MV-4-11 (cell line): ENCODE measurements around the gene FAIM.
"Not testable (repeated sequence)": the region's sequence is repeated elsewhere in the genome, so short reads cannot be mapped to it uniquely, and the experiment has no call there.

Experiments
- DNase-seq: peaks from one replicate; lab custom pipeline; 2025; lab: John Stamatoyannopoulos, UW

FAIM gene, protein sequence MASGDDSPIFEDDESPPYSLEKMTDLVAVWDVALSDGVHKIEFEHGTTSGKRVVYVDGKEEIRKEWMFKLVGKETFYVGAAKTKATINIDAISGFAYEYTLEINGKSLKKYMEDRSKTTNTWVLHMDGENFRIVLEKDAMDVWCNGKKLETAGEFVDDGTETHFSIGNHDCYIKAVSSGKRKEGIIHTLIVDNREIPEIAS

DNA sequence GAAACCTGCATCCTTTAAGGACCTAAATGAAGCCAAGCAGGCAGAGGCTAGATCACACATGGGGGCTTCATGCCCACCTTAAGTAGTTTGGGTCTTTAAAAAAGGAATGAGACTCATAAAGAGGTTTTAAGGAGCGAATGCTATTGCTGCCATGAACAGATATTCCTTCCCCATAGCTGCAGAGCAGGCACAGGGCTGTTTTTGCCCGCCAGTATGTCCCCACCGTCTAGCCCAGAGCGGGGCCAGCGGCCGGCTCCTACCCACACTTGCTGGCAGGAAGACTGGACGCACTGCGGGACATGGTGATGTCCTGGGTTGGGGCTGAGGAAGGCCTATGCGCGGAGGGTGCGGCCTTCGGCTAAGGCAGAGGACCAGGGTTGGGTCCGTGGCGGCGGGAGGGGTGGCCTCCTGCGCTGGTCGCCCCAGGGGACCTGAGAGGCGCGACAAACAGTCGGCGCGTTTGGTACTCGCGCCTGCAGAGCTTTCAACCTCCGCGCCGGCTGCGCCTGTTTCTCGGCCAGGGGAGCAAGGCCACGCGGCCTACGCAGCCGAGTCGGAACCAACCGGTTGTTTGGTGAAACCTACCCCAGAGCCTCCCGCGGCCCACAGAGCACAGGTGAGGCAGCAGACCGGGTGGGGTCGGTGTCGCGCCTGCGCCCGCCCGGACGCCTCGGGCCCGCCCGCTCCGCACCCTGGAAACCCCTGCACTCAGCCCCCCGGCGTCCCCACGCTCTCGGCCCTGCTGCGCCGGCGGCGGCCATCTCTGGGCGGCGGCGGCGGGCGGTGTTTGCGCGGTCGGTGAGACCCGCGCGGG is at the start of gene FAIM:
Gene FAIM, plus strand, starts transcription at position 450 of the 814 bp plus-strand sequence. CDS start 10,956 bp downstream, outside the sequence.
- peak; percentile 30 for DNase-seq

DNA sequence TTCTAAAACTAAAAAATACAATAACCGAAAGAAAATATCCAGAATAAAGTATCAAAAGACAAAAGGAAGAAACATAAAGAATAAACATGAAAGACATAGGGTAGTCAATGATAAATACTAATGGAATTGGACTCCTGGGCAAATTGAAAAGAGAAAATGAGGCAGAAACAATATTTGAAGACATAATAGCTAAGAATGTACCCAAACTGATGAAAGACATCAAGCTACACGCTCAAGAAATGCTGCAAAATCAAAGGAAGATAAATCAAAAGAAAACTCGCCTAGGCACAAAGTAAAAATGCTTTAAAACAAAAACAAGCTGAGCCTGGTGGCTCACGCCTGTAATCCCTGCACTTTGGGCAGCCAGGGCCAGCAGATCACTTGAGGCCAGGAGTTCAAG is 49.4 kb upstream of the FAIM start:
- no peak for DNase-seq

DNA sequence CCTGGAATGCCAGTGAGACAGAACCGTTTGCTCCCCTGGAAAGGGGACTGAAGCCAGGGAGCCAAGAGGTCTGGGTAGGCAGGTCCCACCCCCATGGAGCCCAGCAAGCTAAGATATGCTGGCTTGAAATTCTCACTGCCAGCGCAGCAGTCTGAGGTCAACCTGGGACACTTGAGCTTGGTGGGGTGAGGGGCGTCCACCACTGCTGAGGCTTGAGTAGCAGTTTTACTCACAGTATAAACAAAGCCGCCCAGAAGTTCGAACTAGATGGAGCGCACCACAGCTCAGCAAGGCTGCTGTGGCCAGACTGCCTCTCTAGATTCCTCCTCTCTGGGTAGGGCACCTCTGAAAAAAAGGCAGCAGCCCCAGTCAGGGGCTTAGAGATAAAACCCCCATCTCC is 48.1 kb upstream of the FAIM start:
- DNase-seq, result no peak

DNA sequence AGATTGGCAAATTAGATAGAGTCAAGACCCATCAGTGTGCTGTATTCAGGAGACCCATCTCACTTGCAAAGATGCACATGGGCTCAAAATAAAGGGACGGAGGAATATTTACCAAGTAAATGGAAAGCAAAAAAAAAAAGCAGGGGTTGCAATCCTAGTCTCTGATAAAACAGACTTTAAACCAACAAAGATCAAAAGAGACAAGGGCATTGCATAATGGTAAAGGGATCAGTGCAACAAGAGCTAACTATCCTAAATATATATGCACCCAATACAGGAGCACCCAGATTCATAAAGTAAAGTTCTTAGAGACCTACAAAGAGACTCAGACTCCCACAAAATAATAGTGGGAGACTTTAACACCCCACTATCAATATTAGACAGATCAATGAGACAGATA is 45.7 kb upstream of the FAIM start:
- DNase-seq, result not testable (repeated sequence)

DNA sequence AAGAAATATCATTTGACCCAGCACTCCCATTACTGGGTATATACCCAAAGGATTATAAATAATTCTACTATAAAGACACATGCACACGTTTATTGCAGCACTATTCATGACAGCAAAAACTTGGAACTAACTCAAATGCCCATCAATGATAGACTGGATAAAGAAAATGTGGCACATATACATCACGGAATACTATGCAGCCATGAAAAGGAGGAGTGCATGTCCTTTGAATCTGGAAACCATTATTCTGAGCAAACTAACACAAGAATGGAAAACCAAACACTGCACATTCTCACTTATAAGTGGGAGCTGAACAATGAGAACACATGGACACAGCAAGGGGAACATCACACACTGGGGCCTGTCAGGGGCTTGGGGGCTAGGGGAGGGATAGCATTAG is 42.3 kb upstream of the FAIM start:
- DNase-seq, result not testable (repeated sequence)

DNA sequence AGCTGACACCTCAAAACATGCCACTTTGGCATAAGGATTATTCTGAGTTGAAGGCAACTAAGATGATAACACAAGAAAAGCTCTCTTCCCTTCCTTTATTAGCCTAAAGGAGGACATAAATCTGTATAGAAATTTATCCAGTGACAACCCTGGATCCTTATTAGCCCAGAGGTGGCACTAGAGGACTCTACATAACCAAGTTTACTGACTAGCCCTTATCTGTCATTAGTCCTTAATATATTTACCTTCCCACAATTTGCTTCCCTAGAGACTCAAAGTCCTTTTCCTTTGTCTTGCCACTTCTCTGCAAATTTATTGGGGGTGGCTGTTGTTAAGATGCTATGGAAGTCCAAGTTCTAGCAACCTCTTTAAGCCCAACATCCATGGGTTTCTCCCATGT is 41.2 kb upstream of the FAIM start:
- no peak for DNase-seq

DNA sequence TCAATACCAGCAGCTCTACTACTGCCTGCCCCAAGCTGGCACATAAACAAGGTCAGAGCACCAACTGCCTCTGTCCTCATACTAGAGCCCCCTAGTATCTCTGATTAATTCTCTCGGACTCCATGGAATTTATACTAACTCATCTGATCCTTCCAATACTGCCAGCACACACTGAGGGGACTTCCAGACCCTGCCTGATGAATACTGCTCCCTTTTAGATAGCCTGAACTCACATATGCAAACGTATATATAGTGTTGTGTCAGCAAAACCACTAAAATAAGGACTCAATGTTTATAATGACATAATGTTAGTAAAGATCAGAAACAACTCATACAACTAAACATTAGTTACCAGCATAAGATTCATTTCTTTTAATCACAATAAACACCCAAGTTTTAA is 39.5 kb upstream of the FAIM start:
- DNase-seq, result no peak

DNA sequence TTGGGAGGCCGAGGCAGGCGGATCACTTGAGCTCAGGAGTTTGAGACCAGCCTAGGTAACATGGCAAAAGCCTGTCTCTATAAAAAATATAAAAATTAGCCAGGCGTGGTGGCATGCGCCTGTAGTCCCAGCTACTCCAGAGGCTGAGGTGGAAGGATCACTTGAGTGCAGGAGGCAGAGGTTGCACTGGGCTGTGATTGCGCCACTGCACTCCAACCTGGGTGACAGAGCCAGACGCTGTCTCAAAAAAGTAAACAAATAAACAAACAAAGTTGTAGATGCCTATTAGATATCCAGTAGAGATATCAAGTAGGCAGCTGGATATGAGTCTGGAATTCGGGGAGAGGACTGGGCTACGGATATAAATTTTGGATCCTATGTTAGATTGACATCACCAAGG is 38.9 kb upstream of the FAIM start:
- not testable (repeated sequence) for DNase-seq

DNA sequence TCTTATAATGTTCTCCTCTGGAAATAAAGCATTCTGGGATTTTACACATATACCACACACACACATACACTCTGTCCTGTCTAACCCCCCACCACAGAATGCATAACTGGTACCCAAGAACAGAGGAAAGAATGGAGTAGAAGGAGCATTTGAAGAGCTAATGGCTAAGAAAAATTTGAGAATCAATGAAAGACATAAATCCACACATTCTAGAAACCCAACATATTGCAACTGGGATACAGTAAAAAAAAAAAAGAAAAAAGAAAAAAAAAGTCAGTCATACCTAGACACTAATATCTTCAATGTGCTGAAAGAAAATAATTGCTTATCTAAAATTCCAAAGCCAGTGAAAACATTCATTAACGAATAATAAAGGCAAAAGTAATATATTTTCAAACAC is 35.4 kb upstream of the FAIM start:
- no peak for DNase-seq

DNA sequence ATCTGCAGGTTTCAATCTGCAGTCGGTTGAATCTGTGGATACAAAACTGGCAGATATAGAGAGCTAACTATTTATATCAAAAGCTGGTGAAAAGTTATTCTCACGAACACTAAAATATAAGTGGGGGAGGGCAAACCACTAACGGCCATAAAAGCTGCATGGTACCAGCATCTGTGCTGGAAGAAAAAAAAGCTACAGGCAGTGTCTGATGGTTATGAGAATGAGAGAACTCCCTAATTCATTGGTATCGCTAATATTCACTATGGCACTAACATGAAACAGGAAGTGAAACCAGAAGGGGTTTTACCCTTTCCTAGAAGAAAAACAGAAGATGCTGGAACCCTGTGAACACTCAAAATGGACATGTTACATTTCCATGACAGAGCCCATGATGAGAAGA is 30.4 kb upstream of the FAIM start:
- no peak for DNase-seq

DNA sequence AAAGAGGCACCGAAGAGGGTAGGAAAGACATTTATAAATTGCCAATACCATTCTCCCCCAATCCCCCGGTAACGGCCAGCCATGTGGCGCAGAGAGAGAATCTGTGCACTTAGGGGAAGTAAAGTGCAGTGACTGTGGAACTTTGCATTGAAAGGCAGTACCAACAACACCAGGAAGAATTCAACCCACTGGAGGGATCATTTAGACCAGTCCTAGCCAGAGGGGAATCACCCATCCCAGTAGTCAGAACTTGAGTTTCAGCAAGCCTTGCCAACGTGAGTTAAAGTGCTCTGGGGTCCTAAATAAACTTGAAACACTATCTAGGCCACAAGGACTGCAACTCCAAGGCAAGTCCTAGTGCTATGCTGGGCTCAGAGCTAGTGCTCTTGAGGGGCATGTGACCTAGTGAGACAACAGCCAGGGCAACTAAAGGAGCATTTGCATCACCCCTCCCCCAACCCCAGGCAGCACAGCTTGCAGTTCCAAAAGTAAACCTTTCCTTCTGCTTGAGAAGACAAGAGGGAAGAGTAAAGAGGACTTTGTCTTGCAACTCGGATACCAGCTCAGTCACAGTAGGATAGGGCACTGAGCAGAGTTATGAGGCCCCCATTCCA is 29.5 kb upstream of the FAIM start:
- no peak for DNase-seq

DNA sequence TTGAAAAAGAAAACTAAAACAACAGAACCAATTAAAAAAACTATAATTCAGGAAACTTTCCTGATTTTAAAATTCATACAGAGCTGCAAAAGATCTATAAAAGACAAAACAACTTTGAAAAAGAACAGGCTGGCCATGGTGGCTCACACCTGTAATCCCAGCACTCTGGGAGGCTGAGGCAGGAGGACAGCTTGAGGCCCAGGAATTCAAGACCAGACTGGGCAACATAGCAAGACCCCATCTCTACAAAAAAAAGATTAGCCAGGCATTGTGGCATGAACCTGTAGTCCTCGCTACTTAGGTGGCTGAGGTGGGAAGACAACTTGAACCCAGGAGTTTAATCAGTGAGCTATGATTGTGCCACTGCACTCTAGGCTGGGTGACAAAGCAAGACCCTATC is 21.2 kb upstream of the FAIM start:
- no peak for DNase-seq

DNA sequence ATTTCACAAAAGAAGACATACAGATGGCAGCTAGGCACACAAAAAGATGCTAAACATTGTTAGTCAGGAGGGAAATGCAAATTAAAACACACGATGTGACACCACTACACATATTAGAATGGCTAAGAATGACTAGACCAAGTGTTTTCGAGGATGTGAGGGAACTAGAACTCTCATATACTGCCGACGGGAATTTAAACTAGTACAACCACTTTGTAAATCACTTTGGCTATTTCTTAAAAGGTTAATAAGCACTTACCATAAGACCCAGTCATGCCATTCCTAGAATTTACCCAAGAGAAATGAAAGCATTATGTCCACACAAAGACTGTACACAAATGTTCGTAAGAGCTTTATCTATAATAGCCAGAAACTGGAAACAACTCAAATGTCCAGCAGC is 20.1 kb upstream of the FAIM start:
- no peak for DNase-seq

DNA sequence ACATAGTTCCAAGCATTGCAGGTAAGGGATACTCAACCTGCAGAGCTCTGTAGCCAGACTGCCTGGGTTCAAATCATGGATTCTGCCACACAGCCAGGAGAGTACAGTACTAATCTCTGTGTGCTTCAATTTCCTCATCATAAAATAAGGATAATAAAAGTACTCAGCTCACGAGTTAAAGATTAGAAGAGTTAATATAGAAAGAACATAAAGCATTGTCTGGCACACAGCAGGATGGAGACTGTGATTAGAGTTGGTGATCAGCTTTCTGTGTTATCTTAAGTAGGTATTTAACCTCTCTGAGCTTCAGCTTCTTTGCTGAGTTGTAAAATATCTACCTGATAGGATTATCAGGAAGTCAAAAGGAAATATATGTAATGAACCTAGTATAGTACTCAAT is 17.2 kb upstream of the FAIM start:
- no peak for DNase-seq

DNA sequence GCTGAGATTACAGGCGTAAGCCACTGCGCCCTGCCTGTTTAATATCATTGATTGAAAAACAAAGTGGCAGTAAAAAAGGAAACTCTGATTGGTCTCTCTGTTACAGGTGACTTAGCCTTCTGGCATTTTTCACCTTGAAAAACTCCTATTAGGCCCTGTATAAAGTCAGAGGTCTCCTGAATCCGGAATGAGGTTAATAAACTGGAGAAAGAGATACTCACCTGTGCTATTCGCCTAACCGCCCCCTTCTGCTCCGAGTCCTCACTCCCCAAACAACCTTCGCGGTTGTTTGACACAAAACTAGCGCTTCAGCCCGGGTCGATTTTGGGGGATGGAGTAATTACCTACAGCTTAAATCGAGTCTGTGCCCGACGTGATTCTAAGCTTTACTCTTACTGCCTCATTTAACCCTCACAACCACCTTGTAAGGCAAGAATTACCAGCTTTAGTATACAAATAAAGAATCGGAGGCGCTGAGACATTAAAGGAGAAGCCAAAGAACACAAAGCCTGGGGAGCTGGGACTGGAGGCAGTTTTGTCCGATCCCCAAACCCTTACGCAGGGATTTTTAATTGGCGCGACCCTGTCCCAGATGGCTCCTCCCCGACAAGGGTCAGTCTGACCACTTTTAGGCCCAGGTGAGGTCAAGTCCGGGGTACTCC is 15.0 kb upstream of the FAIM start:
- no peak for DNase-seq

DNA sequence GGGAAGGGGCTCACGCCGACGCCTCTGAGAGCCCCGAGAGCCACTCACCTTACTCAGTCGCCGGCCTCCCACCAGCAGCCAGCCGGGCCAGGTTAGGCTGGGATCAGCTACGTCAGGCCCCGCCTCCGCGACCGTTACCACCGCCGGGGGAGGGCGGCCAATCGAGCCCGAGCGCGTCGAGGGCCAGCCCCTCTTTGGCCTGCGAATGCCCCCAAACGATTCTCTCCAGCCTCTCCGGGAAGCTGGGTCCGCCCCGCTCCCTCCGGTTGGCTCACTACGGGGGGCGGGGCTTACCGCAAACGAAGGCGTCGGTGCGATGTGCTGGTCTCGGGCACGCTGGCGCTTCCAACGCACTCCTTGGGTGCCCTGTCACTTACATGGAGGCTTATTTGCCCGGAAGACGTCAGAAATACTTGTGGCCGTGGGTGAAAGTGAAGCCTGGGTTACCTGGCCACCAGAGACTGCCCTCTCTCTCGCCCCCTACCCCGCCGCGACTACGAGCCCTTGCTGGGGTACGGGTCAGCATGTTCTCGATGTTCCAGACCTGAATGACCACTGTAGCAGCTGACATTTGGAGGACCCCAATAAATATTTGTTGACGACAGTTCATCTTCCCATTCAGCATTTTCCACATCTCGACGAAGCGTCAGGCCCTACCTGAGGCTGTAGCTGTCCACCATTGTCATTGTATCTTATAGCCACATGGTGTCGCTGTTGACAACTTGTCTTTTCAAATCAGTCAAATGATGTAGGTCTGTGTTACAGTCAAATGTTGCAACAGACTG is 14.2 kb upstream of the FAIM start, which contains the start of gene CEP70:
Gene CEP70, minus strand, starts transcription at position 111 of the 785 bp plus-strand sequence. CDS start 21,333 bp downstream, outside the sequence.
- DNase-seq, result no peak

DNA sequence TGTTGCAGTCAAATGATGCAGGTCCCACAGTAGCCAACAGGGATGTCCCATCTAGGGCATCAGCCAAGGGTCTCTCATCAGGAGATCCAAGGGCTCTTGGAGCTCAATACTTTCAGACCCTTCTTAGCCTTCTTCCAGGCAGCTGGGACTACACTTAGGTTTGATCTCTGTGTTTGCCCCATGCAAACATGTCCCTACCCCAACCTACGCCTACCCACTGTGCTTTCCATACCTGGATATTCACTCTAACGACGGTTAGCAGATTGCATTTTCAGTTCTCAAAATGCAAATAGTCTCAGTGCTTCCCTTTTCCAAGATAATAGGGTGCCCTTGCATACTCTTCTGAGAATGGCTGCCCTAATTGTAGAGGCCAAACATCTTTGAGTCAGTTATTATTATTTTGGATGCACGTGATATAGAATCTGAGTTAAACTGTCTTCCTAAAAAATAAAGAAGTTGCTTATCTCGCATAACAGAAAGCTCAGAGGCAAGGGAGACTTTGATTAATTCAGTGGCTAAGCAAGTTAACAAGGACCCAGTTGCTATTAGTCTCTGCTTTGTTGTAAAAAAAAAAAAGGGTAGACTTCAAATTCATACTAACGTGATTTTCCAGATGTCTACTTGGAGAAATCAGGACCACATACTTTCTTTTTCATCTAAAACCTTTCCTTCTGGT is 13.5 kb upstream of the FAIM start:
- DNase-seq, result no peak

DNA sequence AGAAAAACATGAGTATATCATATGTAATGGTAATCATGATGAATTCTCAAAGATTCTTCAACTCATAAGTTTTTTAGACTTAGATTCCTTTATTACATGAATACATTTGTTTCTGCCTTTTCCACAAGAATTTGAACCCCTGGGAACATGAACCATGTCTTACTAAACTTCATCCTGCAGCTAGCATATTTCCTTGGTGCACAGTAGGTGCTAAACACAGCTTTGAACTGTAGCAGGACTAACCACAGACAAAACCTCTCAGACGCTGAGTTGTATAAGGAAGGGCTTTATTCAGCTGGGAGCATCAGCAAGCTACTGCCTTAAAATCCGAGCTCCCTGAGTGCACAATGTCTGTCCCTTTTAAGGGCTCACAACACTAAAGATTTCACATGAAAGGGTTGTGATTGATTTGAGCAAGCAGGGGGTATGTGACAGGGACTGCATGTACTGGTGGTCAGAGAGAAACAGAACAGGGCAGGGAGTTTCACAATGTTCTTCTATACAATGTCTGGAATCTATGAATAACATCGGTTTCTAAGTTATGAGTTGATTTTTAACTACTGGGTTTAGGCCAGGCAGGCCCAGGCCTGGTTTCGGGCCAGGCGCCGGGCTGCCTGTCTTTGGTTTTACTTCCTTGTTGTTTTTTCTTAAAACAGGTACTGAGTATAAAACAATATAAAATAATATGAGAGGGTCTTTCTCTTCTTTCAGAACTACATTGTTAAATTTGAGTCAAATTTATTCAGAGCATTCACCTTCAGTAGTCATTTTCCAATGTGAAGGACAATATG is 11.2 kb upstream of the FAIM start:
- not testable (repeated sequence) for DNase-seq

DNA sequence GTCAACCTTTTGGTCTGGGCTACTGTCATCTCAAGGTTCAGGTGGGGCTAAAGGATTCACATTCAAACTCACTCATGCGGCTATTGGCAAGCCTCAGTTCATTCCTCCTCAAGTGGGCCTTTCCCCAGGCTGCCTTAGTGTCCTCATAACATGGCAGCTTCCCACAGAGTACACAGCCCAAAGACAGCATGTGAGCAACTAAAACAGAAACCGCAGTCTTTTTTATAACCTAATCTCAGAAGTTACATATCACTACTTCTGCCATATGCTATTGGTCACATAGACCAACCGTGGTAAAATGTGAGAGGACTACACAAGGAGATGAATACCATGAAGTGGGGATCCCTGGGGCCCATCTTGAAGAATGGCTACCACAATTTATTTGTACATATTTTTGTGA is 10.0 kb upstream of the FAIM start:
- DNase-seq, result no peak

DNA sequence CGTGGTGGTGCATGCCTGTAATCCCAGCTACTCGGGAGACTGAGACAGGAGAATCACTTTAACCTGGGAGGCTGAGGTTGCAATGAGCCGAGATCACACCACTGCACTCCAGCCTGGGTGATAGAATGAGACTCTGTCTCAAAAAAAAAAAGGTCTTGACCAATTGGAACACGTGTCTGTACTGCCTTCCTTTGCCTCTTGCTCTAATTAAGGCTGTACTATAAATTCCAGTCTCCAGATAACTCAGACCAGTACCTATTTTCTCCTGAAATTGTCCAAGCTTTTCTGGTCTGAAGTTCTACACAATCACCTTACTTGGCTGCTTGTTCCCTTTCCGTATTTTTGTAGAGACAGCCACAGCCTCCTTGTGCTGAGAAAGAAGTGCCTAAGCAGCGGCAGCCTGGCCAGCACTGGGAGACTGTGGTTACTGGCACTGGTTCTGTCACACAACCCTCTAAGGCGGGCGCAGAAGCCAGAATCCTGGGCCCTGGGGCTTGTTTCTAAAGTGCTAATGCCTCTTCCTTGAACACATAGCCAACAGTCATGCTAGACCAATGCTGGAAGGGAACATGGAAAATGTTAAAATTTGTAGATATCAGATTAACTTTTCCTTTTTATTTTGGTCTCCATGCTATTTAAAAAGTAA is 8.3 kb upstream of the FAIM start:
- no peak for DNase-seq
